Endothelial cell of umbilical vein (primary cell): Measurements from ENCODE around the gene UPB1.

ENCODE experiments used
- CTCF ChIP-seq, 2 donors: IDR thresholded peaks; 1 replicate in 1 of 2; 2 replicates in 1 of 2; pipeline ENCODE4 v1.5.1; 2011; ENCODE audit warnings: low read length in 2 of 2, mild to moderate bottlenecking in 2 of 2, moderate library complexity in 2 of 2, control low read depth in 1 of 2, inconsistent platforms in 1 of 2, low read depth in 1 of 2; ENCODE audit not compliant: insufficient read depth in 1 of 2; ENCODE audit errors: extremely low read depth in 1 of 2
- POLR2AphosphoS5 ChIP-seq: IDR thresholded peaks from 2 replicates; pipeline ENCODE4 v1.6.1; 2012; ENCODE audit warnings: low read depth, mild to moderate bottlenecking, control low read depth, low read length, moderate library complexity; ENCODE audit not compliant: insufficient read depth

GRCh38 chr22:24482575-24482974, 12.6 kb upstream of the UPB1 start:
- TF ChIP-seq CTCF (IDR thresholded peaks at IDR 0.05; ENCODE audit: extremely low read depth in 1 of 2, insufficient read depth in 1 of 2, low read depth in 1 of 2, low read length in 2 of 2) (no peak), POLR2AphosphoS5 (no peak)
